ENCODE measurements around the gene DET1. TPM values are rescaled to one million over a fixed set of nuclear protein-coding genes. Genes with fewer than 3 reads are reported as not detected.
"Not testable (repeated sequence)": the region's sequence is repeated elsewhere in the genome, so short reads cannot be mapped to it uniquely, and the experiment has no call there.

Gene DET1
- polyA plus RNA-seq, 3 donors from 2014 or later: 0.80 to 1.3 TPM; not detected in 1

DNA sequence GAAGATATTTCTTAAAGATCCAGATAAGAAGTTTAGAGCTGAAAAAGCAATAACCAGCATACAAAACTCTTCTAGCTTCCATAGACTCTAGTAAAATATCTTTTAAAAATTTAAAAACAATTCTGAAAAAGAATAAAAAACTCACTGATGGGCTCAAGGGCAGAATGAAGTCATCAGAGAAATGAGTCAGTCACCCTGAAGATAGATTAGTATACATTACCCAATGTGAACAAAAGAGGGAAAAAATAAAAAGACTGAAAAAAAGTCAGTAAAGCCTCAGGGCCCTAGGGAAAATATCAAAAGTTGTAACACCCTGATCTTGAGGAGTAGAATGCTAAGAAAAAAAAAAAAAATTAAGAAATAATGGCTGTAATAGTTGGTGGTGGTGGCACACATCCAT, 11.4 kb downstream of the DET1 start:
- no peak for DNase-seq
- no peaks in the 10 kb centered on the region for H3K4me1 Mint-ChIP-seq
- no peak overlapping the region for H3K27ac Mint-ChIP-seq
- no peaks in the 10 kb centered on the region for H3K27me3 Mint-ChIP-seq (ENCODE audit: low read depth in 3 of 3)
- no peak overlapping the region for H3K4me3 Mint-ChIP-seq
- peaks cover 0 to 4% (median 0%) of the 10 kb centered on the region in 6 donors for H3K9me3 Mint-ChIP-seq
- peaks cover 31 to 44% (median 34%) of the 10 kb centered on the region in 3 donors for H3K36me3 Mint-ChIP-seq

DNA sequence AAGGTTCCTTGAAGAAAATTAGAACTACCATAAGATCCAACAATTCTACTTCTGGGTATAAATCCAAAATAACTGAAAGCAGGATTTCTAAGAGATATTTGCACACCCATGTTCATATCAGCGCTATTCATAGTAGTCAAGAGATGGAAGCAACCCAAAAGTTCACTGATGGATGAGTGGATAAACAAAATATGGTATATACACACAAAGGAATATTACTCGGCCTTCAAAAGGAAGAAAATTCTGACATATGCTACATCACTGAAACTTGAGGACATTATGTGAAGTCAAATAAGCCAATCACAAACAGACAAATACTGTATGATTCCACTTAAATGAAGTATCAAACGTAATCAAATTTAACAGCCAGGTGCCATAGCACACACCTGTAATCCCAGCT, 13.1 kb downstream of the DET1 start:
- peaks cover 37 to 58% (median 44%) of the 10 kb centered on the region in 3 donors for H3K36me3 Mint-ChIP-seq
- no peaks in the 10 kb centered on the region for H3K4me1 Mint-ChIP-seq
- no peak overlapping the region for H3K27ac Mint-ChIP-seq
- no peaks in the 10 kb centered on the region for H3K27me3 Mint-ChIP-seq (ENCODE audit: low read depth in 3 of 3)
- H3K9me3 Mint-ChIP-seq: peaks cover 0 to 4% (median 0%) of the 10 kb centered on the region in 6 donors
- H3K4me3 Mint-ChIP-seq: no peak overlapping the region
- DNase-seq: no peak

DNA sequence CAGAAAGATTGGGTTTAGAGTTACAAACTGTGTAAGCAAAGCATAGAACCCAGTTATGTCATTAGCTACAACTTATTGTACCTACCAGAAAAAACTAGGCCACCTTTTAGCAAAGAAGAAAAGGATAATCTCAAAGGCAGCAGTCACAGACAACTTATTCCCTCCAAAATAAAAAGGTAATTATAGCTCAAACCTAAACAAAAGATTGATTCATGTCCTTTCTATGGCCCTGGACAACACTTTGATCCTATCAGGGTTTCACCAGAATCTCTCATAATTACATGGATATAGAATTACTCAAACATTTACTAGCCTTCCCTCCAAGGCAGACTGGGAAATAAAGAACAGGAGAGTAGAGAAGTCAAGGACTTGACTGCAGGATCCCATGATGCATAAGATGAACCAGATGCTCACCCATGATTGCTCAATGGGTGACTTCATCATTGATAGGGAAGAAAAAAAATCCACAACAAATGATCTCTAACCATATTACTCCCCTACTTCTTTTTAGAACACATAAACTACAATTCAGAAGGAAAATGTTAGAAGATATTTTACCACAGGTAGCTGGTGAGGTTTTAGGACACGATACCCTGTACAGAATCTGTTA, 17.4 kb downstream of the DET1 start:
- H3K36me3 Mint-ChIP-seq: peaks cover 44 to 78% (median 51%) of the 10 kb centered on the region in 3 donors
- no peaks in the 10 kb centered on the region for H3K27me3 Mint-ChIP-seq (ENCODE audit: low read depth in 3 of 3)
- no peak overlapping the region for H3K4me3 Mint-ChIP-seq
- DNase-seq: no peak
- no peaks in the 10 kb centered on the region for H3K9me3 Mint-ChIP-seq
- H3K27ac Mint-ChIP-seq: no peak overlapping the region
- no peaks in the 10 kb centered on the region for H3K4me1 Mint-ChIP-seq

DNA sequence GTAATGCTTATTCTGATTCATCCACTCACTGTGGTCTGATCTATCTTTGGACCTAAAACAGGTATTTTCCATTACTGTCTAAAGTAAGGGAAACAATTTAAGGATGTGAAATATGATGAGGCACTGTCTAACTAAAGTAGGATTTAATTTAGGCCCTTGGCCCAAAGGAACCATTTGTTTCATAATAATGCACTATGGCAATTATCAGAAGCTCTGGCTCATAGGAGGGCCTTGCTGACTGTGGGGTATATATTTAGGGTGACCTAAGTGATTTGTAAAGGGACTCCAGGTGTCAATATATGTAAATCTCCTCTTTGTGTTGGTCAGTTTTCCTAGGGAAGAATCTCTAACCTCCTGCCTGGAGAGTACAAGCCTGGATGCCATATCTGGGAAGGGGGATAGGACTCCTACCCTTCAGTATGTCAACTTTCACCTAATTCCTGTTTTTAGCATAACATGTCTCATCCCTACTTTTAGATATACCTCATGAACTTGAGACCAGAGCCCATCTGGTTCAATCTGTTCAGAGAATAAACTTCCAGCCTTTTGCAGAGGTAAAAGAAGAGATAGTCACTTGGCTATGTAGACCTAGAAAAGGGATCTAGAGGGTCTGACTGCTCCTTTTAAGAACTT, 20.1 kb downstream of the DET1 start:
- Mint-ChIP-seq H3K27ac (no peak overlapping the region), H3K27me3 (ENCODE audit: low read depth in 3 of 3) (no peaks in the 10 kb centered on the region), H3K4me3 (no peak overlapping the region), H3K4me1 (no peaks in the 10 kb centered on the region), H3K9me3 (no peaks in the 10 kb centered on the region), H3K36me3 (peaks cover 42 to 72% (median 49%) of the 10 kb centered on the region in 3 donors)
- DNase-seq: no peak

DNA sequence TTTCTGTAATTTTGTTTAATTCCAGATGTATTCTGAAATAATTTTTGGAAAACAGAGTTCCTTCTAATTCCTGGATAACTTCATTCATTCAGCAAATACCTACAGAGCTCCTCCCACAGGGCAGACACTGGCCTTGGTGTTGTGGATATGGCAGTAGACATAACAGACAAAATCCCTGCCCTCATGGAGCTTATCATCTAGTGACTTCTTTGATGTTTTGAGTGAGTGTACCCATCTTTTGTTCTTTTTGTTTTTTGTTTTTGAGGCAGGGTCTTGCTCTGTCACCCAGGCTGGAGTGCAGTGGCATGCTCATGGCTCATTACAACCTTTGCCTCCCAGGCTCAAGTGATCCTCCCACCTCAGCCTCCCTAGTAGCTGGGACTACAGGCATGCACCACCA, 21.1 kb downstream of the DET1 start:
- H3K36me3 Mint-ChIP-seq: peaks cover 34 to 63% (median 40%) of the 10 kb centered on the region in 3 donors
- H3K9me3 Mint-ChIP-seq: no peaks in the 10 kb centered on the region
- no peaks in the 10 kb centered on the region for H3K27me3 Mint-ChIP-seq (ENCODE audit: low read depth in 3 of 3)
- DNase-seq: no peak
- no peak overlapping the region for H3K4me3 Mint-ChIP-seq
- no peak overlapping the region for H3K27ac Mint-ChIP-seq
- no peaks in the 10 kb centered on the region for H3K4me1 Mint-ChIP-seq

DNA sequence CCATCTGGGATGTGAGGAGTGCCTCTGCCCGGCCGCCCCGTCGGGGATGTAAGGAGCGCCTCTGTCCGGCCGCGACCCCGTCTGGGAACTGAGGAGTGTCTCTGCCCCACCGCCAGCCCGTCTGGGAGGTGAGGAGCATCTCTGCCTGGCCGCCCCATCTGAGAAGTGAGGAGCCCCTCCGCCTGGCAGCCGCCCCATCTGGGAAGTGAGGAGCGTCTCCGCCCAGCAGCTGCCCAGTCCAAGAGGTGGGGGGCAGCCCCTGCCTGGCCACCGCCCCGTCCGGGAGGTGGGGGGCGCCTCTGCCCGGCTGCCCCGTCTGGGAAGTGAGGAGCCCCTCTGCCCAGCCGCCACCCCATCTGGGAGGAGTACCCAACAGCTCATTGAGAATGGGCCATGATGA, 22.4 kb downstream of the DET1 start:
- not testable (repeated sequence) for H3K27me3 Mint-ChIP-seq (ENCODE audit: low read depth in 3 of 3); H3K4me3 Mint-ChIP-seq; DNase-seq; H3K4me1 Mint-ChIP-seq; H3K9me3 Mint-ChIP-seq; H3K27ac Mint-ChIP-seq
- H3K36me3 Mint-ChIP-seq: peaks cover 25 to 50% (median 29%) of the 10 kb centered on the region in 3 donors

DNA sequence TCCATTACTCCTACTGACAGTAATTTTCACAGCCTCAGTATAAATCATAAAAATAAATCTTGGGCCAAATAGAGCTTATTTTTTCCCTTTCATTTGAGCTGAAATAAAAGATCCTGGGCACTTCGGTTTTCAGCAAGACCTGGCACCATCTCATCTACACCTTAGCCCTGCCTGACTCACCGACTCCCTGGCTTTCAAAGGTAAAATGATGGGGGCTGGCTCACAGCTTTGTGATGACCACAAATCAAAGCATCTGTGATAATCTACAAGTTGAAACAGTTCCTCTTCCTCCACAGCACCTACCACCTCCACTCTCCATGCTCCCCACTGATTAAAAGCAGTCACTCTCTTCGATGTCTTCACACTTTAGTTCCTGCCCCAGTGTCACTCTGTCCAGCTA, 27.6 kb downstream of the DET1 start:
- no peaks in the 10 kb centered on the region for H3K9me3 Mint-ChIP-seq

DNA sequence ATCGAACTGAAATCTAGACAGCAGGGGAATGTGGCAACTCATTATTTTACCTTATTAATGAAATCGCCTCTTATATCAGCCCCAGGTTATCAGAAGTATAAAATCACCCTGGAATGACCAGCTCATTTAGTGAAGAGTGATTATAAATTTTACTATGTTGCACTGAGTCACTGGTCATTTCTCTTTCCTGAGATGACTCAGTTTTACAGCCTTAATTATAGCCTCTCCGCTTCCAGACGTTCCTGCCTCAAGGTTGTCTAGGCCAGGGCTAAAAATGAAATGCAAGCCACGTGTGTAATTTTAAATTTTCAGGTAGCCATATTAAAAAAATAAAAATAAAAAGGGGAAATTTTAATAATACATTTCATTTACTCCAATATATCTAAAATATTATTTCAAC, 33.3 kb downstream of the DET1 start:
- H3K27me3 Mint-ChIP-seq (ENCODE audit: low read depth in 3 of 3): peaks cover 0 to 2% (median 0%) of the 10 kb centered on the region in 3 donors
- no peak for DNase-seq
- H3K4me1 Mint-ChIP-seq: no peaks in the 10 kb centered on the region
- H3K36me3 Mint-ChIP-seq: peaks cover 19 to 51% (median 43%) of the 10 kb centered on the region in 3 donors
- no peak overlapping the region for H3K27ac Mint-ChIP-seq
- H3K9me3 Mint-ChIP-seq: no peaks in the 10 kb centered on the region
- H3K4me3 Mint-ChIP-seq: no peak overlapping the region

More for the DNA sequence above, 27.6 kb downstream of the DET1 start:
- no peak overlapping the region for H3K4me3 Mint-ChIP-seq
- H3K27me3 Mint-ChIP-seq (ENCODE audit: low read depth in 3 of 3): no peaks in the 10 kb centered on the region
- no peaks in the 10 kb centered on the region for H3K4me1 Mint-ChIP-seq
- H3K27ac Mint-ChIP-seq: no peak overlapping the region
- peaks cover 5 to 21% (median 16%) of the 10 kb centered on the region in 3 donors for H3K36me3 Mint-ChIP-seq
- no peak for DNase-seq

DNA sequence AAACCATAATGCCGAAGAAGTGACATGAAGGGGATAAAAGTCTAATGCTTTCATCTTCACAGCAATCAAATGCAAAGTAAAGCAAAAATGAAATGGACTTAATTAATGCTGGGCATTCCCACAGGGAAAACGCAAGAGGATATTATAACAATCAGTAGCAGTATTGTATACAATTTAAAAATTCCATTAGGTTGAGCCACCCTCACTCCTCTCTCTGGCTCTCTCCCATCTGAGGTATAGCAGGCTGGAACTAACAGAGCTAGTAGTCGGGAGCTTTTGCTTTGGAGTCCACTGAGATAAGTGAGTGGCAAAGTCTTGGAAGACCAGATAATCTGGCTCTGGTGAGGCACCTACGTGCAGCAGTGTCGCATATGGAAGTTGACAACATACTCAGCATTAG, 33.9 kb downstream of the DET1 start:
- DNase-seq: no peak

DNA sequence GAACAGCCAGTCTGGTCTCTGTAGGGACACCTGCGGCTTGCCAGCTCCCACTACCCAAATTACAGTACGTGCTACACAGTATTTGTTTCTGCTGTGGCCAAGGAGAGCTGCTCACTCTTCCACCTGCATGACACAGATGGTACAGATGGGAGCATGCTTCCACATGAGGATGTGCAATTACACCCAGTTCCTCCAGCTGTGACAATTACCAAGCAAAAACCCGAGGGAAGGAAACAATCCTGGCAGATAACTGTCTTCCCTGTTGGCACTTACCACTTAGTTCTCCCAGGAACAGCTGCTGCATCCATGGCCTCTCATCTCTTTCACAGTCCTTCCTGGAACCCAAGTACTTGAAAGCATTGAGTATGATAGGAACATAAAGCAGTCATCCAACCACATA, 34.4 kb downstream of the DET1 start:
- Mint-ChIP-seq H3K36me3 (peaks cover 19 to 52% (median 41%) of the 10 kb centered on the region in 3 donors), H3K27ac (no peak overlapping the region), H3K4me3 (no peak overlapping the region), H3K27me3 (ENCODE audit: low read depth in 3 of 3) (peaks cover 0 to 2% (median 0%) of the 10 kb centered on the region in 3 donors), H3K9me3 (no peaks in the 10 kb centered on the region), H3K4me1 (no peaks in the 10 kb centered on the region)
- DNase-seq: no peak

More for the DNA sequence above, 33.9 kb downstream of the DET1 start:
- Mint-ChIP-seq H3K27me3 (ENCODE audit: low read depth in 3 of 3) (peaks cover 0 to 2% (median 0%) of the 10 kb centered on the region in 3 donors), H3K4me3 (no peak overlapping the region), H3K27ac (no peak overlapping the region), H3K36me3 (peaks cover 19 to 52% (median 41%) of the 10 kb centered on the region in 3 donors), H3K4me1 (no peaks in the 10 kb centered on the region), H3K9me3 (no peaks in the 10 kb centered on the region)

DNA sequence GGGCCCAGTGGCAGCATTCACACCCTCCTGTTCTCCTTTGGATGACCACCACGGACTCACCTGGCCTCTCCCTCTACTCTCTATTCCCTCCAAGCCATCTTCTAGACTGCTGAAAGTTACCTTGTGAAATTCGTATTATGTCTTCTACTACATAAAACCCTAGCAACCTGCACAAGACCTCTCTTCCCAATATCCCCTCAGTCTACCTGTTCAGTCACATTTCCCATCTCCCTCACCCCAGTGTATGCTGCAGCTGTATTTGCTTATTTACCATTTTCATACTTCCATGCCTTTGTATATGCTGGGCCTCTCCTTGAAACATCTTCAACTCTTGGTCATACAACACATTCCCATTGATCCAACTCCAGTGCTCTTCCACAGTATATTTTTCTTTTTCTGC, 35.3 kb downstream of the DET1 start:
- no peak overlapping the region for H3K4me3 Mint-ChIP-seq

DNA sequence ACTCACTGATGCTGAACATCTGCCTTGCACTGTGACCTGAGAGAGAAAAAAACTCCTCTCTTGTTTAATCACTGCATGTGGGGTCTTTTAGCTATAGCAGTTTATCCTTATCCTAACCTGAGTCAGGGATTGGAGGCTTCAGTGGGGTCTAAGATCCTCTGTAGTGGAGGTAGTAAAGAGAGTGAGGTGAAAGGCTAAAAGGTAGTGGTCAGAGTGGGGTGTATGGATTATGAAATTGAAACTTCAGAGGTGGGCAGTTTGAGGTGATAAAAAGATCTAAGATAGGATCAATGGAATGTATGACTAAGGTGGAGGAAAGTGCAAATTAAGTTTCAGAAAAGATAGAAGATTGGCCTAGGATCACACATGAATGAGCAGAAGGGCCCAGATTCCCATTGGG, 36.5 kb downstream of the DET1 start:
- peaks cover 0 to 2% (median 0%) of the 10 kb centered on the region in 3 donors for H3K27me3 Mint-ChIP-seq (ENCODE audit: low read depth in 3 of 3)
- no peak for DNase-seq
- H3K9me3 Mint-ChIP-seq: no peaks in the 10 kb centered on the region
- no peaks in the 10 kb centered on the region for H3K4me1 Mint-ChIP-seq
- H3K27ac Mint-ChIP-seq: no peak overlapping the region
- peaks cover 27 to 52% (median 35%) of the 10 kb centered on the region in 3 donors for H3K36me3 Mint-ChIP-seq
- H3K4me3 Mint-ChIP-seq: no peak overlapping the region

More for the DNA sequence above, 35.3 kb downstream of the DET1 start:
- Mint-ChIP-seq H3K27me3 (ENCODE audit: low read depth in 3 of 3) (peaks cover 0 to 2% (median 0%) of the 10 kb centered on the region in 3 donors), H3K9me3 (no peaks in the 10 kb centered on the region), H3K27ac (no peak overlapping the region), H3K4me1 (no peaks in the 10 kb centered on the region), H3K36me3 (peaks cover 20 to 50% (median 35%) of the 10 kb centered on the region in 3 donors)
- DNase-seq: no peak

DNA sequence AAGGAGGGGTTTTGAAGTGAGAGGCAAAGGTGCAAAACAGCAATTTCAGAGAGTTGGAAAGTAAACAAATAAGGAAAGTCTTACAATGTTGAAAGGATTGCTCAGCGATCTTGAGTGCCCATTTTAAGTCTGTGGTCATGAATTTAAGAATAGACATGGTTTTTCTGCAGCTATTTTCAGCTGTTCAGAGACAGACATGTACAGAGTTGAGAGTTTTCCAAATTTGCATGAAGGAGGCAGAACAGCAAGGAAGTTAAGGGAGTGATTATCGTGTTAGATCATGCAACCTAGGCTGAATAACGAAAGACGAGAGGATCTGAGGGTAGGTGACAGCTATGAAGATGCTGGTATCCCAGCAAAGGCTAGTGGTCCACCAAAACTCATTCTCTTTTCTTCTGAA, 37.2 kb downstream of the DET1 start:
- Mint-ChIP-seq H3K36me3 (peaks cover 30 to 51% (median 35%) of the 10 kb centered on the region in 3 donors), H3K27me3 (ENCODE audit: low read depth in 3 of 3) (peaks cover 0 to 2% (median 0%) of the 10 kb centered on the region in 3 donors), H3K27ac (no peak overlapping the region), H3K4me3 (no peak overlapping the region), H3K9me3 (no peaks in the 10 kb centered on the region), H3K4me1 (no peaks in the 10 kb centered on the region)
- DNase-seq: no peak

DNA sequence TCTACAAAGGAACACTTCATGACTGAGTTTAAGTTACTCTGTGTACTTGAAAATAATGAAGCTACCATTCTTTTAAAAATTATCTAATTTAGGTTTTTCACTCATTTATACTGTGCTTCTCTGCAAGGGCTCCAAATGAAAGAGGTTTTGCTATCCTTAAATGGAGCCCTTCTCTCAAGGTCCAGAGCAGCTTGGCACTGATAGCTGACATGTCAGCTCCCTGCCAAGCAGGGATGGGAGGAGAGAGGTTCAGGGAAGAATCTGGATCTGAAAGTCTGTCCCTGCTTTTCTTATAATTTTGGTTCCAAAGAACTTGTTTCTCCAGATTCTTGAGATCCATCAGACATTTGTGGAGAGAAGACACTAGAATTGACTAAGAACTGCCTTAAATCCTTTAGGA, 39.9 kb downstream of the DET1 start:
- Mint-ChIP-seq H3K9me3 (no peaks in the 10 kb centered on the region), H3K4me1 (no peaks in the 10 kb centered on the region), H3K36me3 (peaks cover 29 to 47% (median 39%) of the 10 kb centered on the region in 3 donors), H3K27ac (no peak overlapping the region), H3K27me3 (ENCODE audit: low read depth in 3 of 3) (peaks cover 0 to 2% (median 0%) of the 10 kb centered on the region in 3 donors), H3K4me3 (no peak overlapping the region)
- no peak for DNase-seq
